HG03457 (cell line): ENCODE data around the gene KRTAP10-1.
"Not testable (repeated sequence)": the region's sequence is repeated elsewhere in the genome, so short reads cannot be mapped to it uniquely, and the experiment has no call there.

Experiments used
- ATAC-seq: cut with Tn5 transposase; IDR thresholded peaks from one replicate; pipeline ENCODE4 v1.9.1; 2021; ENCODE audit warnings: moderate number of reproducible peaks; ENCODE audit not compliant: unreplicated experiment

The KRTAP10-1 gene

GRCh38 chr21:44571296-44571695, 31.3 kb upstream of the KRTAP10-1 start:
- ATAC-seq, result no peak

- no peak for ATAC-seq
Measured at GRCh38 chr21:44569861-44570517, 30.0 kb upstream of the KRTAP10-1 start.

- ATAC-seq, result no peak
Measured at GRCh38 chr21:44568667-44569556, 28.9 kb upstream of the KRTAP10-1 start.

- ATAC-seq, result no peak
Measured at GRCh38 chr21:44568261-44568660, 28.3 kb upstream of the KRTAP10-1 start.

- no peak for ATAC-seq
Measured at GRCh38 chr21:44567481-44568171, 27.6 kb upstream of the KRTAP10-1 start.

GRCh38 chr21:44566403-44566802, 26.4 kb upstream of the KRTAP10-1 start:
- ATAC-seq, result no peak

- no peak for ATAC-seq
Measured at GRCh38 chr21:44564886-44565598, 25.0 kb upstream of the KRTAP10-1 start.

- ATAC-seq, result no peak
Measured at GRCh38 chr21:44564099-44564498, 24.1 kb upstream of the KRTAP10-1 start.

- ATAC-seq, result no peak
Measured at GRCh38 chr21:44558695-44559094, 18.7 kb upstream of the KRTAP10-1 start, which contains the start of gene KRTAP10-3. KRTAP10-3 (minus strand) TSS chr21:44558795; CDS start chr21:44558715, 80 bp downstream.

GRCh38 chr21:44558329-44558675, 18.3 kb upstream of the KRTAP10-1 start:
- ATAC-seq, result not testable (repeated sequence)

- ATAC-seq, result no peak
Measured at GRCh38 chr21:44557491-44558328, 17.7 kb upstream of the KRTAP10-1 start.

GRCh38 chr21:44556879-44557278, 16.9 kb upstream of the KRTAP10-1 start:
- no peak for ATAC-seq

- no peak for ATAC-seq
Measured at GRCh38 chr21:44555200-44555875, 15.3 kb upstream of the KRTAP10-1 start.

GRCh38 chr21:44552681-44553080, 12.7 kb upstream of the KRTAP10-1 start:
- ATAC-seq, result no peak

- ATAC-seq, result no peak
Measured at GRCh38 chr21:44552136-44552535, 12.1 kb upstream of the KRTAP10-1 start.

GRCh38 chr21:44551340-44551961, 11.5 kb upstream of the KRTAP10-1 start, which contains the start of gene KRTAP10-2:
KRTAP10-2 (minus strand) TSS chr21:44551505; CDS start chr21:44551458, 47 bp downstream.
- ATAC-seq, result no peak

GRCh38 chr21:44550807-44551206, 10.8 kb upstream of the KRTAP10-1 start:
- ATAC-seq, result no peak

- ATAC-seq, result not testable (repeated sequence)
Measured at GRCh38 chr21:44550285-44550684, 10.3 kb upstream of the KRTAP10-1 start.
